ENCODE measurements around the gene RAI1.
A peak's percentile ranks its signal among the peaks of the same experiment; 100 is the strongest.

The RAI1 gene

DNA sequence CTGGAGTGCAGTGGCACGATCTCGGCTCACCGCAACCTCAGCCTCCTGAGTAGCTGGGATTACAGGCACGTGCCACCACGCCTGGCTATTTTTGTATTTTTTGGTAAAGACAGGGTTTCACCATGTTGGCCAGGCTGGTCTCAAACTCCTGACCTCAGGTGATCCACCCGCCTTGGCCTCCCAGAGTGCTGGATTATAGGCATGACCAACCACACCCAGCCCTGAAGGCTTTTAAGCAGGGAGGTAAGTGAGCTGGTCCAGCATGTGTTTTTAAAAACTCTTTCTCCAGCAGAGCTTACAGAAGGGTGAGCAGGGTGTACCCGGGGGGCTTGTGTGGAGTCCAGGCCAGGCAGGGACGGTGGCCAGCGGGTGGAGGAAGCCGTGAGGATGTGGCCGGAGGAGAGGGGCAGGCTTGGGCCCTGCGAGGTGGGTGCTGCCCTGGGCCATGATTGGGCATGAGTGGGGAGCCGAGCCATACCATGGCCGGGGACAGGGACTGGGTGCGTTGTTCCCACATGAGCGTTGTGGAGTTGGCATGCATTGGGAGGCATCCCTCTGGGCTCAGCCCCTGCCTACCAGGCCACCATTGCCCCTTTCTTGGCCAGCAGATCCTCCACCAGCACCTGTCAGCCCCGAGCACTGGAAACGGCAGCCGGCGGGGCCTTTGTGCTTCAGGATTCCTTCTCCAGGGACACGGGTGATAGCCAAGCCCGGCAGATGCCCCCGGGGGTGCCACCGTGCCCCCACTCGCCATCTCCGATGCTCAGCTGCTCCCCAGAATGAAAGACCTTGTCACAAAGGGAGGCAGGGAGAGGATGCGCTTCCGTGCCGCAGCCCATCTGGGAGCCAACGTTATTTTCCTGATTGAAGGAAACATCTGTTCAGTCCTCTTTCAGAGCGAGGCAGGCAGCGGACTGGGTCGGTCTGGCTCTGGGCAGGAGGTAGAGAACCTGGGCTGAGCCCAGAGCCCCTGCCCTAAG is 64.5 kb downstream of the RAI1 start:
- peak overlapping the region; percentile 56 for H3K4me3 ChIP-seq
- H3K27me3 ChIP-seq, result no peaks in the 10 kb centered on the region
- H3K36me3 ChIP-seq, result no peaks in the 10 kb centered on the region
- peak overlapping the region; percentile 80 for H3K9ac ChIP-seq
- no peaks in the 10 kb centered on the region for H3K9me3 ChIP-seq
- peak overlapping the region; percentile 92 for H3K27ac ChIP-seq
- H4K20me1 ChIP-seq, result peaks cover 27% of the 10 kb centered on the region
- H3K4me1 ChIP-seq, result peaks cover 100% of the 10 kb centered on the region
- peak overlapping the region; percentile 97 for H3K4me2 ChIP-seq
- TF ChIP-seq Cebpa-rat (IDR thresholded peaks at IDR 0.05), result no peak

DNA sequence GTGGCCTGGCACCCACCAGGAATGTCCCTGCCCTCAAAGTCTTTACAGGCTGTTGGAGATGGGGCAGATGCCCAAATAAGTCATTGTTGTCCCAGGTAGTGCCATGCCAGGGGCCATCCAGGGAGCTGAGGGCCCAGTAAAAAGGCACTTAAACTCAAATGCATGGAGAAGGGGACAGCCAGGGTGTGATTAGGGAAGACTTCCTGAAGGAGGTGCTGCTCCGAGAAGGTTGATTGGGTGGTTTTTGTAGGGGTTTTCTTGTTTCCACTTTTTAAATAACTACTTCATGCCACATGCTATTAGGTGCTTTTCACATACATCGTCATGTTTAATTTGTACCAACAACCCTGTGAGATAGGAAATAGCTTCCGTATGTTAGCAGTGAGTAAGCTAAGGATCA is 66.9 kb downstream of the RAI1 start:
- Histone ChIP-seq H3K36me3 (no peaks in the 10 kb centered on the region), H3K4me3 (peak overlapping the region; percentile 59), H3K4me1 (peaks cover 98% of the 10 kb centered on the region), H3K9me3 (no peaks in the 10 kb centered on the region), H3K4me2 (peak overlapping the region; percentile 97), H3K27me3 (no peaks in the 10 kb centered on the region), H3K27ac (peak overlapping the region; percentile 92), H3K9ac (peak overlapping the region; percentile 80), H4K20me1 (peaks cover 7% of the 10 kb centered on the region)
- TF ChIP-seq Cebpa-rat (IDR thresholded peaks at IDR 0.05), result no peak

DNA sequence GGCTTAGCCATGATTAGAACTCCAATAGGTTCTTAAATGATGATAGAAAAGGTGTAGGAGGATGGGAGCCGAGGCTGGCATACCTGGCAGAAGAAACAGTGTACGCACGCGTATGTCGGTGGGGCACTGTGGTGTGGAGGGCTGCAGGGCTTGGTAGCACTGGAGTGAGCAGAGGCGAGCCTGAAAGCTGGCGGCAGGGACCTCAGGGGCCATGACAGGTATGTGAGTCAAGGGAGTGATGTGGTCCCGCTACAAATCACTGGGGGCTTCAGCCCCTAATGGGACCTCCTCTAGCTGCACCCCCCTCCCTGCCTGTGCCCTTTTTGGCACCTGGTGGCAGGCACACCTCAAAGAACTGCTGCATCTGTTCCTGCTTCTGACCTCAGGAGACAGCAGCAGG is 67.3 kb downstream of the RAI1 start:
- H3K4me3 ChIP-seq, result peak overlapping the region; percentile 59
- H3K36me3 ChIP-seq, result no peaks in the 10 kb centered on the region
- peaks cover 2% of the 10 kb centered on the region for H4K20me1 ChIP-seq
- H3K9ac ChIP-seq, result peak overlapping the region; percentile 80
- no peaks in the 10 kb centered on the region for H3K9me3 ChIP-seq
- H3K27ac ChIP-seq, result peak overlapping the region; percentile 92
- no peak for TF ChIP-seq Cebpa-rat (IDR thresholded peaks at IDR 0.05)
- peak overlapping the region; percentile 97 for H3K4me2 ChIP-seq
- H3K4me1 ChIP-seq, result peaks cover 98% of the 10 kb centered on the region
- H3K27me3 ChIP-seq, result no peaks in the 10 kb centered on the region

DNA sequence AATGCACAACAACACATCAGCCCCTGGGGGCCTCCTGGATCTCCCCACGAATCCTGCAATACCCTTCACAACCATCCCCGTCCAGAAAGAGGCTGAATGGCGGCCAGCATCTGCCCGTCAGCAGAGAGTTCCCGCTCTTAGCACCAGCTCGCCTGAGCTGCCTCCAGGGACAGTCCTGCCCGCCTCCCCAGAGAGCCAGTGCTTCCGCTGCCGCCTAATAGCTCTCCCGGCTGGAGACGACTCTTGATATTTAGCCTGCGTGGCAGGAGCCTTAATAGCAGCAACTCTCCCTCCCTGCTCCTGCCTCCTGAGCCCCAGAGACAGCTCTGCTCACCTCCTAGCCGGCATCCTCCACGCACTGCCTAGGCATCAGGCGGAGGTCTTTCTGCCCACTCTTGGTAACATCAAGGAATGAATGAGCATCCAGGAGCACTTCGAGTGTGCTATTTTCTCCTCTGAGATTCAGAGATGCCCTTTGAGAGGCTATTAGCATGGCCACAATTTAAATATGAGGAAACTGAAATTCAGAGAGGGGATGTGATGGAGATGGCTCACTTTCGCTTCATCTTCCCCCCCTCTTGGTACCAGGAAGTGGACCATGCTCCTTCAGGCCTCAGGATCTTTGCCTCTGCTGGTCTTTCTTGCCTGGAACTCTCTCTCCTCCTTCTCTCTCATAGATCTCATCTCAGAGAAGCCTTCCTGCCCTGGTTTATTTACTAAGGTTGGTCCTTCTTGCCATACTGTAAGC is 67.9 kb downstream of the RAI1 start:
- H3K27ac ChIP-seq, result peak overlapping the region; percentile 92
- peak overlapping the region; percentile 59 for H3K4me3 ChIP-seq
- H4K20me1 ChIP-seq, result peaks cover 2% of the 10 kb centered on the region; the same call in 1 of the 2 replicates

DNA sequence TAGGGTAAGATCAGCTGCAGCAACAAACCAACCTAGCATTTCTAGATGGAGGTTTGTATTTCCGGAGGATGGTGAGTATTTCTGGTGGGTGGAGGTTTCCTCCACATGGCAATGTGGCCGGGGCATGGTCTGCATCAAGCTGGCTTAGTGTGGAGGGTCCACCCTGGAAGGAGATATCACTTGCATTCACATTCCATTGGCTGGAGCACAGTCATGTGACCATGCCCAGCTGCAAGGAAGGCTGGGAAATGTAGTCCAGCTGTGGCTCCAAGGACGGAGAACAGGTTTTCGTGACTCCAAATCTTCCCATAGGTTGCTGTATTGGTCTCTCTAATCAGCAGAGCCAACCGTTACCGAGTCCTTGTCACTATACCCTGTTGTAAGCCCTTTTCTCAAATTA is 68.7 kb downstream of the RAI1 start:
- Histone ChIP-seq H3K9ac (peak overlapping the region; percentile 80), H3K9me3 (no peaks in the 10 kb centered on the region), H3K27me3 (no peaks in the 10 kb centered on the region), H4K20me1 (peaks cover 9% of the 10 kb centered on the region), H3K4me3 (peak overlapping the region; percentile 59), H3K27ac (peak overlapping the region; percentile 92), H3K4me2 (peak overlapping the region; percentile 97), H3K36me3 (peaks cover 5% of the 10 kb centered on the region; the same call in 1 of the 2 replicates), H3K4me1 (peaks cover 98% of the 10 kb centered on the region)
- no peak for TF ChIP-seq Cebpa-rat (IDR thresholded peaks at IDR 0.05)

More for the DNA sequence above, 67.9 kb downstream of the RAI1 start:
- Histone ChIP-seq H3K9ac (peak overlapping the region; percentile 80), H3K36me3 (no peaks in the 10 kb centered on the region), H3K27me3 (no peaks in the 10 kb centered on the region), H3K4me2 (peak overlapping the region; percentile 97), H3K4me1 (peaks cover 98% of the 10 kb centered on the region), H3K9me3 (no peaks in the 10 kb centered on the region)
- TF ChIP-seq Cebpa-rat (IDR thresholded peaks at IDR 0.05), result no peak

DNA sequence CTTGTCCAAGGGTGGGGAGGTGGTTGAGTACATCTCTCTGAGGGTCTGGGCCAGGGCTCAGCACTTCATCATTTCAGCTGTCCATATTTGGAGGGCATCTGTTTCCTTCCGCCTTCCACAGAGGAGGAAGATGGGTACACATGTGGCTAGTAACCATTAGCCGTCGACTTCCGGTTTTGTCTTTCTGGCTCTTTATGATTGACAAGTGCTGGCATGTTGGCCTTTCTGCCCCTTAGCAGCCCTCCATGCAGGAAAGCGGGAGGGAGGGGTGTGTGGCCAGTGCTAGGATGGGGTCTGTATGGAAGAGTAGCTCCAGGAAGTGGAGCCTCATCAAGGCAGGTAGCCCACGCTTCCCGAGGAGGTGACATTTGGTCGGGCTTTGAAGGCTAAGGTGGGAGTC is 69.6 kb downstream of the RAI1 start:
- H3K4me3 ChIP-seq, result peak overlapping the region; percentile 52
- peak overlapping the region; percentile 70 for H3K9ac ChIP-seq
- H3K27ac ChIP-seq, result peak overlapping the region; percentile 92
- no peak for TF ChIP-seq Cebpa-rat (IDR thresholded peaks at IDR 0.05)
- no peaks in the 10 kb centered on the region for H3K9me3 ChIP-seq
- peak overlapping the region; percentile 97 for H3K4me2 ChIP-seq
- no peaks in the 10 kb centered on the region for H3K27me3 ChIP-seq
- peaks cover 98% of the 10 kb centered on the region for H3K4me1 ChIP-seq
- H3K36me3 ChIP-seq, result peaks cover 5% of the 10 kb centered on the region; the same call in 1 of the 2 replicates
- H4K20me1 ChIP-seq, result peaks cover 18% of the 10 kb centered on the region

DNA sequence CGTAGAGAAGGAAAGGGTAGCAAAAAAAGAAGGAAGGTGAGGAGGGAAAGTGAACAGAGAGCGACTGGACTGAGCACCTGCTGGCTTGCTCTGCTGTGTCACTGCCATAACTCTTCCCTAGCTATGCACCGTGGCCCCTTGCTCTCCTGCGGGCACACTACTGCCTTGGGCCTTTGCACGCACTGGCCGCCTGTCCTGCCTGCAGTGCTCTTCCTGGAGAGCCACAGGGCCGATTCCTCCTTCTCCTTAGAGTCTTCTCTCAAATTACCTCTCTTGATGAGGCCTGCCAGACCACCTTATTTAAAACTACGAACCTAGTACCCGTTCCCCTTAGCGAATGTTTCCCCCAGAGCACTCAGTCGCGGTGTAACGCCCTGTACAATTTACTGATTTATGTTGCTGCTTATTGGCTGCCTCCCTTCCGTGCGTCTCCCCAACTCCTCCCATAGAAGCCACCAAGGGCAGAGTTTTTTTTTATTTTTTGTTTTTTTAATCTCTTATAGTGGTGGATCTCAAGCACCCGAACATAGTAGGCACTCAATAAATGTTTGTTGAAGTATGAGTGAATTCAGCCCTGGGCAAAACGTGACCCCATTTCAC is 70.3 kb downstream of the RAI1 start:
- H3K27ac ChIP-seq, result peak overlapping the region; percentile 92
- H4K20me1 ChIP-seq, result peaks cover 26% of the 10 kb centered on the region
- peaks cover 98% of the 10 kb centered on the region for H3K4me1 ChIP-seq
- no peak for TF ChIP-seq Cebpa-rat (IDR thresholded peaks at IDR 0.05)
- peak overlapping the region; percentile 52 for H3K4me3 ChIP-seq
- H3K4me2 ChIP-seq, result peak overlapping the region; percentile 97
- no peaks in the 10 kb centered on the region for H3K9me3 ChIP-seq
- H3K27me3 ChIP-seq, result no peaks in the 10 kb centered on the region
- H3K9ac ChIP-seq, result peak overlapping the region; percentile 70
- H3K36me3 ChIP-seq, result peaks cover 5% of the 10 kb centered on the region; the same call in 1 of the 2 replicates

DNA sequence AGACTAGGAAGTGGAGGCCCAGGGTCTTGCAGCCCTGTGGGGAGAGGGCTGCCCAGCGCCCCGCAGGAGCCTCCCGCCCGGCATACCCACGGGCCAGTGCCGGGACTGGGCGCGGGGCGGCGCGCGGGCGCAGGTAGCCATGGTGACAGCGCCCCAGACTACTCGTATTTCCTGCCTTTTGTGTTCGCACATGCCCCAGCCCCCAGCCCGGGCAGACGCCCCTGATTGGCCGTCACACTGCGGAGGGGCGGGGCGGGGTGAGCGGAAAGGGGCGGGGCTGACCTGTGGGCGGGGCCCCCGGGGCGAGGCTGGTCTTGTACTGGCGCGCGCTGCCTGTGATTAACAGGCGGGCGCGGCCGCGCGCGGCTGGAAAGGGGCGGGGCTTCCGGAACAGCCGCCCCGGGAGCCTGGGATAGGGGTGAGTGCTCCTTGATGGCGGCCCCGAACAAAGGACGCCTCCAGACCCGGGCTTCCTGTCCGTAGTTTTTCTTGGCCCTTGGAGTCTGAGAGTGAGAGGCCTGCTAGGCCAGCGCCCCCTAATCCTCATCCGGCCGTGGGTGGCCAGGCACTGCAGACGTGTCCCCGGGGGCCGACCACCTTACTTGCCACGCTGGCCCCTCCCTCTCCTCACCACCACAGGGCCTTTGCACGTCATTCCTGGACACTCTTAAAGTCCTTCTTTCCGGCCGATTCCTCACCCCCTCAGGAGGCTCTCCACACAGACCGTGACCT is 71.0 kb downstream of the RAI1 start:
- H3K27me3 ChIP-seq, result no peaks in the 10 kb centered on the region
- H3K9me3 ChIP-seq, result no peaks in the 10 kb centered on the region
- peaks cover 5% of the 10 kb centered on the region; the same call in 1 of the 2 replicates for H3K36me3 ChIP-seq
- H4K20me1 ChIP-seq, result peaks cover 32% of the 10 kb centered on the region
- peak overlapping the region; percentile 74 for H3K9ac ChIP-seq
- peak overlapping the region; percentile 92 for H3K27ac ChIP-seq
- TF ChIP-seq Cebpa-rat (IDR thresholded peaks at IDR 0.05), result no peak
- H3K4me1 ChIP-seq, result peaks cover 98% of the 10 kb centered on the region
- peak overlapping the region; percentile 63 for H3K4me3 ChIP-seq
- H3K4me2 ChIP-seq, result peak overlapping the region; percentile 97

All from BLaER1 (cell line).